ENCODE data around the gene CCDC38. TPM values are rescaled to one million over a fixed set of nuclear protein-coding genes. Genes with fewer than 3 reads are reported as not detected.

Gene CCDC38
- total and polyA plus RNA-seq, 10 of the 15 experiments (the other 5 are each of a cell fraction or from before 2014, with no cell fraction given) = 0.04 to 0.05 TPM; not detected in 8

GRCh38 chr12:95836630-95837239 is 105.7 kb downstream of the CCDC38 start (continued):
- TF ChIP-seq USF1 (IDR thresholded peaks at IDR 0.05; ENCODE audit: borderline replicate concordance, extremely low read length, insufficient read depth, low read depth, low read length) (no peak), PKNOX1 (IDR thresholded peaks at IDR 0.05) (no peak), BCL3 (IDR thresholded peaks at IDR 0.05; ENCODE audit: borderline replicate concordance, insufficient read depth, low read depth, low read length, poor library complexity, severe bottlenecking) (no peak), ATF2 (IDR thresholded peaks at IDR 0.05; ENCODE audit: low read length) (no peak), ZNF207 (IDR thresholded peaks at IDR 0.05; ENCODE audit: borderline replicate concordance) (no peak)

- Histone ChIP-seq H3K9me3 (replicated peaks; ENCODE audit: control insufficient read depth, insufficient read depth, low read length) (no peaks in the 10 kb centered on the region), H3K79me2 (ENCODE audit: control insufficient read depth, insufficient read depth, low read length) (no peaks in the 10 kb centered on the region), H4K20me1 (ENCODE audit: control insufficient read depth, insufficient read depth) (no peaks in the 10 kb centered on the region), H3K36me3 (ENCODE audit: control insufficient read depth in 2 of 2, insufficient read depth in 2 of 2, low read length in 1 of 2) (no peaks in the 10 kb centered on the region), H2AFZ (ENCODE audit: control insufficient read depth, low read depth, low read length) (no peak overlapping the region), H3K9ac (ENCODE audit: control insufficient read depth, insufficient read depth, low read length) (no peak overlapping the region), H3K27me3 (replicated peaks in 1 of 2; ENCODE audit: control insufficient read depth in 2 of 2, insufficient read depth in 2 of 2, low read length in 1 of 2) (peaks cover 0 to 3% of the 10 kb centered on the region in 2 experiments; a peak in 1 of 4 replicates), H3K4me3 (no peak overlapping the region), H3K4me1 (ENCODE audit: control insufficient read depth, insufficient read depth, low read length) (no peaks in the 10 kb centered on the region), H3K4me2 (ENCODE audit: control insufficient read depth, insufficient read depth) (no peak overlapping the region), H3K27ac (ENCODE audit: control insufficient read depth, insufficient read depth) (no peak overlapping the region)
- RAD21 ChIA-PET (ENCODE audit: unreplicated experiment) = no interaction called here
- no TSS peak for BruUV-seq (replicated peaks)
- CTCF ChIA-PET = interaction anchor here (0.7 kb wide), 1 partner anchor 73 kb away, joined by 4 read pairs; no protein-coding TSS in a partner anchor
- WGBS (ENCODE audit: insufficient coverage, insufficient replicate concordance, low lambda C conversion rate, missing lambda C conversion rate) = 26% methylated on average over 3 of the region's 3 CpGs
- POLR2A ChIA-PET = no interaction called here
- DNase-seq (ENCODE audit: low read depth, low spot score) = no peak
- in situ Hi-C loops (cut with MboI) = no loop called here
- intact Hi-C loops (cut with micrococcal nuclease; ENCODE audit: unreplicated experiment) = no loop called here
- no peak for ATAC-seq
- no peak for FAIRE-seq
- SMC1A ChIA-PET (ENCODE audit: uncharacterized antibody, unreplicated experiment) = no interaction called here
- TF ChIP-seq ESRRA (IDR thresholded peaks at IDR 0.05; ENCODE audit: low read length) (no peak), ASH2L (IDR thresholded peaks at IDR 0.05; ENCODE audit: borderline replicate concordance, low read depth) (no peak), MEF2A (IDR thresholded peaks at IDR 0.05; ENCODE audit: insufficient read depth, low read depth, low read length) (no peak), USF2 (IDR thresholded peaks at IDR 0.05; ENCODE audit: borderline replicate concordance, low read depth, low read length) (no peak), POLR2A (IDR thresholded peaks at IDR 0.05; ENCODE audit: low read depth, low read length) (no peak), CTCF (IDR thresholded peaks at IDR 0.05 in 2 of 3, conservative IDR thresholded peaks at IDR 0.05 in 1 of 3; ENCODE audit: control insufficient read depth in 2 of 3, extremely low read depth in 1 of 3, insufficient read depth in 1 of 3, low read depth in 3 of 3, low read length in 3 of 3) (no peak), TCF12 (IDR thresholded peaks at IDR 0.05; ENCODE audit: low read depth, low read length) (no peak), CHD2 (IDR thresholded peaks at IDR 0.05; ENCODE audit: borderline replicate concordance, low read depth, low read length) (no peak)
These were observed 106.2 kb downstream of the CCDC38 start for GRCh38 chr12:95836185-95836609.

All from GM12878 (cell line).